GM12892 (cell line): Measurements from ENCODE around the gene PAN3.

Source experiments
- POLR2AphosphoS5 ChIP-seq: IDR thresholded peaks from 2 replicates; pipeline ENCODE4 v1.6.1; 2011; ENCODE audit warnings: low read depth, low read length, control low read depth
- TAF1 ChIP-seq: IDR thresholded peaks from 2 replicates; pipeline ENCODE4 v1.6.1; 2011; ENCODE audit warnings: low read depth, mild to moderate bottlenecking, control low read depth, low read length, borderline replicate concordance

DNA sequence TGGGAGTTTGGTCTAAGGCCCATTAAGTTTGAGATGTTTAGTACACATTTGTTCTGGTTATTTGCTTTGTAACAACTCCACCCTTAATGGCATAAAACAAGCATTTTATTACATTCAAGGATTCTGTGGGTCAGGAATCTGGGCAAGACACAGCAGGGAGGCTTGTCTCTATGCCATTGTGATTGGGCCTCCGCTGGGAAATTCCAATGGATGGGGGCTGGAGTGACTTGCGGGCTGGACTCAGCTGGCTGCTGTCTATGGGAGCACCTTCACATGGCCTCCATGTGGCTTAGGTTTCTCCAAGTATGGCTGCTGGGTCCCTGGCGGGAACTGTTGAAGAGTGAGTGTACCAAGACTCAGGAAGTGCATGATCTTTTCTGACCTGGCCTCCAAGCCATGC is 159.0 kb downstream of the PAN3 start:
- no peak for TF ChIP-seq TAF1
- no peak; the same call in 1 of the 2 replicates for TF ChIP-seq POLR2AphosphoS5
